TTC549 (cell line): ENCODE data around the gene MYD88.

Experiments
- FAIRE-seq: peaks from 2 replicates; lab custom pipeline; 2012; peaks lifted over from hg19 to GRCh38; lab: Jason Lieb, UNC

Gene MYD88

GRCh38 chr3:38165722-38166387, 27.4 kb downstream of the MYD88 start:
- no peak for FAIRE-seq

- no peak for FAIRE-seq
Observed at GRCh38 chr3:38167591-38167990, 29.1 kb downstream of the MYD88 start.

- FAIRE-seq = no peak
Observed at GRCh38 chr3:38168151-38169026, 29.9 kb downstream of the MYD88 start.

GRCh38 chr3:38169027-38169317, 30.5 kb downstream of the MYD88 start:
- no peak for FAIRE-seq

- no peak for FAIRE-seq
Observed at GRCh38 chr3:38170722-38171121, 32.3 kb downstream of the MYD88 start.

DNA sequence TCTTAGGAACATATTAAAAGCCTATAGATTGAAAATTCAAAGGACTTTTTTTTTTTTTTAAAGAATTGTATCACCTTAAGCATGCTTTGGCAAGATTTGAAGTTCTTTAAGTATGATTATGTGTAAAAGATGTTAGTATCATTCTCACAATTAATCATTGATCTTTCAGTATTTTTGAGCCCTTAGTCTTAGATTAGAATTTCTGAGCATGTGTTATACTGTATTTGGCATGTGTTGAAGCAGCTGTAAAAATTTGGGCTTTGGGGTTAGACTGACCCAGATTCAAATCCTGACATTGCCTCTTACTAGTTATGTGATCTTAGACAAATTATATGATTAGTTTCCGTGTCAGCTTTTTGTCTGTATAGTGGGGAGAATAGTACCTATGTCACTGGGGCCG, 33.2 kb downstream of the MYD88 start:
- no peak for FAIRE-seq

DNA sequence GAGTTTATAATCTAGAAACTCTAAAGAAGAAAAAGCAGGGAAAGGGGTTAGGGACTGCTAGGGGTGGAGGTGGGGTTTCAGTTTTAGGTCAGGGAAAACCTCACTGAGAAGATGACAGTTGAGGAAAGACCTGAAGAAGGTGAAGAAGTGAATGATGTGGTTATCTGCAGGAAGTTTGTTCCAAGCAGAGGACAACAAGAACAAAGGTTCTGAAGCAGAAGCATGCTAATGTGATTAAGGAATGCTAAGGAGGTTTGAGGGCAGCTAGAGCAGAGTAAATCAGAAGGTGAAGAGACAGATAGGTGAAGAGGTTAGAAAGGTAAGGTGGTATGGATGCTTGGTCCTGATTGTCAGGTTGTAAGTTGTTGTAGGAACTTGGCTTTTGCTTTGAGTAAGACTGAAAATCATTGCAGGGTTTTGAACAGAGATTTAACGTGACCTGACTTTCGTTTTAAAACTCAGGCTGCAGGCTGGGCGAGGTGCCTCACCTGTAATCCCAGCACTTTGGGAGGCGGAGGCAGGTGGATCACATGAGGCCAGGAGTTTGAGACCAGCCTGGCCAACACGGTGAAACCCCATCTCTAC, 35.5 kb downstream of the MYD88 start:
- FAIRE-seq = no peak

DNA sequence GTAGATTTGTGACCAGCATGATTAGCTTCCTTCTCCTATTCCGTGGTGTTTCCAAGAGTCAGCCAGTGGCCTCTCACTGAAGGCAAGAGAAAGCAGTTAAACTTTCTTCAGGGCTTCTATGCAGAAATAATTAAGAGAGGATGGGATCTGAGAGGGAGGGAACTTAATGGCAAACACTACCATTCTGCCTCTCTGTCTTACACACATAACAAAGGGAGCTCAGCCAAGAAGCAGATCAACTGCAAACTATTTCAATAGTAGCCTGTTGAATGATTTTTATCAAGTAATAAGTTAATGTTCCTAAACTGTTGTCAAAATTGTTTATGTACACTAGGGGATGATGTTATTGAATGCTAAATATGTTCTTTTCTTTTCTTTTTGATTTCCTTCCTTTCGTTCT, 38.7 kb downstream of the MYD88 start:
- no peak for FAIRE-seq

DNA sequence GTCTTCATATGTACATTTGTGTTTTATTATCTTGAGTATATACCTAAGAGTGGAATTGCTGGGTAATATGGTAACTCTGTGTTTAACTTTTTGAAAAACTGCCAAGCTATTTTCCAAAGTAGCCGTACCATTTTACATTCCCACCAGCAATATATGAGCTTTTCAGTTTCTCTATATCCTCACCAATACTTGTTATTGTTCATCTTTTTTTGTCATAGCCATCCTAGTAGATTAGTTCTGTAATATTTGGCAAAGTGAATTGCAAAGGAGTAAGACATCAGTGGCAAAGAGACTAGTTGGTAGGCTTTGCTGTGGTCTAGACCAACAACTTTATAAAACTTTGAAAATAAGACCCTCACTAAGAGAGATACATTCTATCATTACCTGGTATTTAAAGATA, 48.3 kb downstream of the MYD88 start:
- FAIRE-seq = no peak

DNA sequence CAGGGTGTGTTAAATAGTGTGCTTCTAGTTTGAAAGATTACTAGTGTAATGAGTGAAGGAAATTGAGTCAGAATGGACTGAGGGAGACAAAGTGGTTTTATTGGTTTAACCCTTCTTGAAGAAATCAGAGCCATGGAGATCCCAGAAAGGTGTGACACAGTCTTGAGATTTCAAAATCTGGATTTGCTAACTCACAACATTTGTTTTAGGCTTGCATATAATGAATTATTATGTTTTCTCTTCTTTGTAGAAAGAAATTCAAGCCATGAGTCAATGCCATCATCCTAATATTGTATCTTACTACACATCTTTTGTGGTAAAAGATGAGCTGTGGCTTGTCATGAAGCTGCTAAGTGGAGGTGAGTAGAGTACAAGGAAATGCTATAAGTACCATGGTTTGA, 52.0 kb downstream of the MYD88 start:
- no peak for FAIRE-seq
